Measurements from ENCODE around the gene CCDC27.
A peak's percentile ranks its signal among the peaks of the same experiment; 100 is the strongest.

The CCDC27 gene

DNA sequence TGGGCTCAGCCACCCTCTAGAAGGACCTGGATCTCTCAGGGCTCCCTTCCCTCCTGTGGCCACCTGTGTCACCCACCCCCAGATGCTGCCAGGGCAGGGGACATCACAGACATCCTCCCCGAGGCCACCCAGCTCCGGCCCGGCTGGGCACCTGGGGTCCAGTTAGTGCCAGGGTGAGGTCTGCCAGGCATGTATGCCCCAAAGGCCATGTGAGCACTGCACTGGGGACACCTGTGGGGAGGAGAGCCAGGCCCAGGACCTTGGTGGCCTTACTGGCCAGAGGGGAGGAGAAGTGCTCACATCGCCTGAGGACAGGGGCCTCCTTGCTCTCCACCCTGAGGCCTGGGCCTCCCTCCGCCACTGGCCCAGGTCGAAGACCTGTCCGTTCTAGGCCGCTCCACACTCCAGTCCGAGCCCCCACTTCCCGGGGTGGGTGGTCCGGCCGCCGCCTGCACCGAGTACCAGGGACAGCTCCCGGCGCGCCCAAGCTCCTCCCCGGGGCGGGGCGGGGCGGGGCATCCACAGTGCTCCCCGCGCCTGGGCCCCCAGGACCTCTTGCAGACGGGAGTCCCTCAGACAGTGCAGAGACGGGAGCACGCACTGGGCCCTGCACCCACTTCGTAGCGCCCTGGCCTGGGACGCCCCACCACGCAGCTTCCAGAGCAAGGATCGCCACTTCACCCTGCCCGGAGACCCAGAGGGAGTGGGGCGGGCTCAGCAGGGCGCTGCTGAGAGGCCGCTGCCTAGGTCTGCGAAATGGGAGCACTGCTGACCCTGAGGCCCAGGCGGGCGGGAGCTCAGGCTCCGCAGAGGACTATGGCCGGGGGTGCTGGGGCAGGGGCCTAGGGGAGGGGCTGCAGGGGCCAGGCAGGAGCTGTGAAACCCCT, 34.3 kb upstream of the CCDC27 start:
- no peak for DNase-seq (ENCODE audit: extremely low read depth in 1 of 2, low read depth in 1 of 2)

DNA sequence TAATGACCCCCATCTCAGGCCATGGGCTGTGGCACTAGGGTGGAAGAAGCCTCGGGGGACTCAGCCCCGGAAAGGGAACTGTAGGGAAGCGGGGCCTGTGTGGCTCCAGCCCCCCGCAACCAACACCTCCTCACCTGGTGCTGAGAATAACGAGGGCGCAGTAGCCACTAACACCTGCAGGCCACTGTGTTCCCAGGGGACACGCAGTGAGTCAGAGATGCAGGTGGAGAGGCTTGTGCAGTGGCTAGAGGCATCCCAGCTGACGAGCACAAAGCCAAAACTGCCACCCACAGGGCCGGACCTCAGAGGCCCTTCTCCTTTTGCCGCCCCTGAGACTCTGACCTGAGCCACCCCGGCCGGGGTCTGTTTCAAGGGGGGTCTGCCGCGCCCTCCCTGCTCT, 33.5 kb upstream of the CCDC27 start:
- no peak for DNase-seq (ENCODE audit: extremely low read depth in 1 of 2, low read depth in 1 of 2)

DNA sequence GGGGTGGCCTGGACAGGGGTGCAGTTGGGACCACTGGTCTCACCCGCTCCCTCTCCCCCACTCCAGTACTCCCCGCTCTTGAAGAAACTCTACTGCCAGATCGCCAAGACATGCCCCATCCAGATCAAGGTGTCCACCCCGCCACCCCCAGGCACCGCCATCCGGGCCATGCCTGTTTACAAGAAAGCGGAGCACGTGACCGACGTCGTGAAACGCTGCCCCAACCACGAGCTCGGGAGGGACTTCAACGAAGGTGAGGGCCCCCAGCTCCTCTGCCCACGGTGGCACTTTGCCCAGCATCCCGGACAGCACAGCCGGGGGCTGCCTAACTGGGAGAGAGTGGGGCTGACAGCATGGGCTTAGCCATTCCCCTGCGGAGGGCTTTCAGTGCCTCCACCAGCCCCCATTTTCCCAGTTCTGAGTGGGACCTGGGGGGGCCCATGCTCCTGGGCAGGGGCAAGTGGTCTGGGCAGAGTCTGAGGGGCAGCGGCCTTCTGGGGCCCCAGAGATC, 30.2 kb upstream of the CCDC27 start:
- no peak for DNase-seq (ENCODE audit: extremely low read depth in 1 of 2, low read depth in 1 of 2)

DNA sequence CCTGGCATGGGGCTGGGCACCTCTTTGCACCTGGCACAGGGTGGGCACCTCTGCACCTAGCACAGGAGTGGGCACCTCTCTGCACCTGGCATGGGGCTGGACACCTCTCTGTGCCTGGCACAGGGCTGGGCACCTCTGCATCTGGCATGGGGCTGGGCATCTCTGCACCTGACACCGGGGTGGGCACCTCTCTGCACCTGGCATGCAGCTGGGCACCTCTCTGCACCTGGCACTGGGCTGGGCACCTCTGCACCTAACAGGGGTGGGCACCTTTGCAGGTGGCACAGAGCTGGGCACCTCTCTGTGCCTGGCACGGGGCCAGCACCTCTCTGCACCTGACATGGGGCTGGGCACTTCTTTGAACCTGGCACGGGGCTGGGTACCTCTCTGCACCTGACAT, 29.4 kb upstream of the CCDC27 start:
- no peak for DNase-seq (ENCODE audit: extremely low read depth in 1 of 2, low read depth in 1 of 2)

DNA sequence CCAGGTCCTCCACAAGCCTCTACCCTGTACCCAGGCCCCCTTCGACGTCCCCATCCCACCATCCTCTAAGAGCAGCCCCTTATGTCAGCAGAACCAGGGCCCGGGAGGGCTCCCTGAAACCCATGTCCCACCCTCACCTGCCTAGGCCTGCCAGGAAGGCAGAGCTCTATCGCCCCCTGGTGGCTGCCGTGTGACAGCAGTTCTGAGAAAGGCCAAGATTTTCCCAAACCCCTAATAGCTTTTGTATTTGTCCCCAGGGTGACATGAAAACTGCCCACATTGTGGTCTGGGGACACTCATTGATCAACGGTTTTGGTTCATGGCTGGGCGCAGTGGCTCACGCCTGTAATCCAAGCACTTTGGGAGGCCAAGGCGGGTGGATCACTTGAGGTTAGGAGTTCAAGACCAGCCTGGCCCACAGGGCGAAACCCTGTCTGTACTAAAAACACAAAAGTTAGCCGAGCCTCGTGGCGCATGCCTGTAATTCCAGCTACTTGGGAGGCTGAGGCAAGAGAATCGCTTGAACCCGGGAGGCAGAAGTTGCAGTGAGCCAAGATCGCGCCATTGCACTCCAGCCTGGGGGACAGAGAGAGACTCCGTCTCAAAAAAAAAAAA, 27.7 kb upstream of the CCDC27 start:
- peak; percentile 29 to 54 for DNase-seq (ENCODE audit: extremely low read depth in 1 of 2, low read depth in 1 of 2)

DNA sequence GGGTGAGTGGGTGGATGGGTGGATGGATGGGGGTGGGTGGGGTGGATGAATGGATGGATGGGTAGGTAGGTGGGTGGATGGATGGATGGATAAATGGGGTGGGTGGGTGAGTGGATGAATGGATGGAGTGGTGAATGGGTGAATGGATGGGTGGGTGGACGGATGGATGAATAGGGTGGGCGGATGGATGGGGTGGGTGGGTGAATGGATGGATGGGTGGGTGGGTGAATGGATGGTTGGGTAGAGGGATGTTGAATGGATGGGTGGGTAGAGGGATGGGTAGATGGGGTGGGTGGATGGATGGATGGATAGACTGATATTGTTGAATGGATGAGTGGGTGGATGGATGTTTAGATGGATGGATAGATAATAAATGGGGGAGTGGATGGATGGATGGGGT, 26.9 kb upstream of the CCDC27 start:
- DNase-seq (ENCODE audit: extremely low read depth in 1 of 2, low read depth in 1 of 2) = no peak

DNA sequence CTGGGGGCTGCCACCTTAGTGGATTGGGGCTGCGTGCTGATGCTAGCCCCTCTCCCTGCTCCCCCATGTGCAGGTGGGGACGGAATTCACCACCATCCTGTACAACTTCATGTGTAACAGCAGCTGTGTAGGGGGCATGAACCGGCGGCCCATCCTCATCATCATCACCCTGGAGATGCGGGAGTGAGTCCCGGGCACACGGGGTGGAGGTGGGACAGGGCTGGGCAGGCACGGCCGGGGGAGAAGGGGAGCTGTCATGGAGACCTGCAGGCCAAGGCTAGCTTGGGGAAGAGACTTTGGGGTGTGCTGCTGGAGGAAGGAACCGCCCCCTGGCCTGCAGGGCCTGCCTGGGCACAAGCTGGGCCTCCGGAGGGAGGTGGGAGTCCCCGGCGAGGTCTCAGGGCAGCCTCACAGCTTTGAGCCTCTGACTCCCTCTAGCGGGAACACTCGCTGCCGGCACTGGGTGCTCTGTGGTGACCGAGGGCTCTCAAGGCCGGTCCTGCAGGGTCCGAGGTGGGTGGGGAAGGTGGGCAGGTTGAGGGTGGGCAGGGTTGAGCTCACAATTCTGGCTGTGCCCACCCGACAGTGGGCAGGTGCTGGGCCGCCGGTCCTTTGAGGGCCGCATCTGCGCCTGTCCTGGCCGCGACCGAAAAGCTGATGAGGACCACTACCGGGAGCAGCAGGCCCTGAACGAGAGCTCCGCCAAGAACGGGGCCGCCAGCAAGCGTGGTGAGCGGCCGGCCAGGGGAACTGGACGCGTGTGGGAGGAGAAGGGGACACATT, 25.0 kb upstream of the CCDC27 start:
- no peak for DNase-seq (ENCODE audit: extremely low read depth in 1 of 2, low read depth in 1 of 2)

DNA sequence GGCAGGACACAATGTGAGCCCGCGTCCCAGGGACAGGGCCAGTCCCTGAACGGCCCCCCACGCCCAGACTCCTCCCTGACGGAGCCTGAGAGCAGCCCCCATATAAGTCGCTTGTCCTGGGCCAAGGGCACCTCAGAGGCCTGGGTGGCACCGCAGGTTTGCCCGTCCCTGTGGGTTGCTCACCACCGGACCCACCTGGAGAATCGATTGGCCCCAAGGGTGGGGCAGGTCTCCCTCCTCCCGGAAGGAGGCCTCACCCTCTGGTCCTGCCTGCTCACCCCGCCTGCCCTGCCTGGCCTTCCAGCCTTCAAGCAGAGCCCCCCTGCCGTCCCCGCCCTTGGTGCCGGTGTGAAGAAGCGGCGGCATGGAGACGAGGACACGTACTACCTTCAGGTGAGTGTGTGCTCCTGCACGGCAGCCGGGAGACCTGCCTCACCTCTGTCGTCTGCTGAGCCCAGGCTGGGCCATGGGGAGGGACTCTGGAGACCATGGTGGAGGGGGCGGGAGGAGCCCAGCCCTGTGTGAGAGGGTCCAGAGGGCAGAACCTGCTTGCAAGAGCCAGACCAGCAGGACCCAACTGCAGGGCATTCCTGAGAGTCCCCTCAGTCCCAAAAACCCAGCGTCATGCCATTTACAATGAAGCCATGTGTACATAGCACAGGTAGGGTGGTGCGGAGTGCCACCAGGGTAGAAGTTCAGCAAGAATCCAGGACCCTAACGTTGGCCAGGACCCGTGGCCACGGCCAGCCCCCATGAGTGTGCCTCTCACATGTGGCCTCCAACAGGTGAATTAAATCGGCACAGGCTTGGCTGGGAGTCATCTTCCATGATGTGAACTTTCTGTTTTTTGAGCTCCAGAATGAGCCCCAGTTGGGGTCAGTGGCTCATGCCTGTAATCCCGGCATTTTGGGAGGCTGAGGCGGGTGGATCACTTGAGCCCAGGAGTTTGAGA, 24.1 kb upstream of the CCDC27 start:
- DNase-seq (ENCODE audit: extremely low read depth in 1 of 2, low read depth in 1 of 2) = no peak

DNA sequence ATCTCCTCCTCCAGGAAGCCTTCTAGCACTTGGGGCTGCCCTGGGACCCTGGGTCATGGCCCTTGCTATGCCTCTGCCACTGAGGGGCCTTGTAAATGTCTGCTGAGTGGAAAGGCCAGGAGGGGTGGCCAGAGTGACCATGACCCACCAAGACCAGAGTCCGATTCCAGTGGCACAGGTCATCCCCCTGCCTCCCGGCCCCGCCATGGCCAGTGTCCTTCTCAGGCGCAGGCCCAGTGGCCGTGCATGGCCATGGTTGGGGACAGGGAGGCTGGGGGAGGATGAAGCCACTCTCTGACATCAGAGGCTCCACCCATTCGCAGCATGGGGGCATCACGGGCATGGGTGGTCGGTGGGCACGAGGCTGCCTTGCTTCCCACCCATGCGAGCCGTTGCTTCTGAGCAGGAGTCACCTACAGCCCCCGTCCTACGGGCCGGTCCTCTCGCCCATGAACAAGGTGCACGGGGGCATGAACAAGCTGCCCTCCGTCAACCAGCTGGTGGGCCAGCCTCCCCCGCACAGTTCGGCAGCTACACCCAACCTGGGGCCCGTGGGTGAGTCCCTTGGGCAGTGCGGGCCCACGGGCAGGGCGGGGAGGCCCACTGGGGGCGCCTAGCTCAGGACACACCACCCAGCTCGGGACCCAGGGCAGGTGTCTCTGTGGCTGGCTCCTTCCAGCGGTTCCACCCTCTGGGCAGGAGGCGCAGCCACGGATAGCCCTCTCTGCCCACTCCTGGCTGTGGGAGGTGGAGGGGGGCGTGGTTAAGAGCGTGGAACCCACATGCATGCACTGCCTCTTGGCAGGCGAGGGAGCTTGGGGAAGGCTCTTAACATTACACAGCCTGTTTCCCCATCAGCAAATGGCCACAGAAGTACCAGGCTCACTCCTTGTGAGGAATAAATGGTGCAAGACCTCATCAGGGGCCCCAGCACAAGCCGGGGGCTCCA, 22.4 kb upstream of the CCDC27 start:
- no peak for DNase-seq (ENCODE audit: extremely low read depth in 1 of 2, low read depth in 1 of 2)

DNA sequence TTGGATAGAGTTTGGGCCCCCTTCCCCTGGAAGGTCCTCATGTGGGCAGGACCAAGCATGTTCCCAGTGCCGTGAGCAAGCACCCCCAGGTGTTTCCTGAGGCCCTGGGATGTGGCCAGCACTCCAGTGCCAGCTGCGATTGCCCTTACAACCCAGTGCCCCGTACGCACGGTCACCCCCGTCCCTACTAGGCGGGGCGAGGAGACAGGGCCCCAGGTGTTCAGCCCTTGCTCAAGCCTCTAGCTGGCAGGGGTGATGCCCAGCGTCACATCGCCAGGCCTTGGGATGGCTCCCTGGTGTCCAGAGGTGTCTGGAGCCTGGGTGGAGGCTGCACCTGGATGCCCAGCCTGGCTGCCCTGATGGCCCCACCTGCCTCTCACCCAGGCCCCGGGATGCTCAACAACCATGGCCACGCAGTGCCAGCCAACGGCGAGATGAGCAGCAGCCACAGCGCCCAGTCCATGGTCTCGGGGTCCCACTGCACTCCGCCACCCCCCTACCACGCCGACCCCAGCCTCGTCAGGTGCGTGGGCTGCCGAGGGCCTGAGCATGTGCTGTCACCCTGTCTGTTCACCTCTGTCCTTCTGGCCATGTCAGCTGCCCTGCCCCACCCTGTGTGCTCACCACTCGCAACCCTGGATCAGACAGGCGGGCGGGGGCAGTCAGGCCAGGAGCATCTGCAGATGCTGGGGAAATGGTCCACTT, 21.6 kb upstream of the CCDC27 start:
- DNase-seq (ENCODE audit: extremely low read depth in 1 of 2, low read depth in 1 of 2) = no peak

DNA sequence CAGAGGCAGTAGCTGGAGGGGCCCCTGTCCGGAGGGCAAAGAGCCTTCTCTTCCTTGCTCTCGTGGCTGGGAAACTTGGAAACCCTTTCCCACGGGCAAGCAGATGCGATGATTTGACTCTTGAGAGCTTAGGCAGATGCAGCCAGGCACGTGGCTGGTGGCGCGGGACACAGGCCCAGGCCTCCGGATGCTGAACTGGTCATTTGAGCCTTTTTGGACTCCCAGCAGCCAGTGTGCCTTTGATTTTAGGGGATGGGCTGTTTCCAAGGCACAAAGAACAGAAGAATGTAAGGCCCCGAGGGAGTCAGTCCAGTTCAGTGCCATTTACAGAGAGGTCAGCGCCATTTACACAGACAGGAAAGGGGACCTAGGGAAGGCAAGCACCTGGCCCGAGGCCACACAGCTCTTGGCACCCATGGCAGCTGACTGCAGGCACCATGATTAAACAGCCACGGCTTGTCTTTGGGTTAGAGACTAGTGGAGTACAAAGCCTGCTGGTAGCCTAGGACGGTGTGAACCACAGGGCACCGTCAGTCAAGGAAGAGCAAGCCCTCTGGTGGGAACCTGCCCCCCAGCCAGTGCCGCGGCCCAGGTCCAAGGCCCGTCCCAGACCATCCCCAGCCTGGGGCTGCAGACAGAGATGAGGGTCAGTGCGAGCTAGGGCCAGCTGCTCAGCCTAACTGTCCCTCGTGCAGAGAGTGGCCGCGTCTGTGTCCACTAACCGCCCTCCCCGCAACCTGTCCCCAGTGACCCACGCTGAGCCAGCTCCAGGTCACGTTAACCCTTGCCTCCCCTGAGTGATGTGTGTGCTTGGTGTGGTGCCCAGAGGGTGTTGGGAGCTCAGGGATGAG, 20.4 kb upstream of the CCDC27 start:
- DNase-seq (ENCODE audit: extremely low read depth in 1 of 2, low read depth in 1 of 2) = no peak

DNA sequence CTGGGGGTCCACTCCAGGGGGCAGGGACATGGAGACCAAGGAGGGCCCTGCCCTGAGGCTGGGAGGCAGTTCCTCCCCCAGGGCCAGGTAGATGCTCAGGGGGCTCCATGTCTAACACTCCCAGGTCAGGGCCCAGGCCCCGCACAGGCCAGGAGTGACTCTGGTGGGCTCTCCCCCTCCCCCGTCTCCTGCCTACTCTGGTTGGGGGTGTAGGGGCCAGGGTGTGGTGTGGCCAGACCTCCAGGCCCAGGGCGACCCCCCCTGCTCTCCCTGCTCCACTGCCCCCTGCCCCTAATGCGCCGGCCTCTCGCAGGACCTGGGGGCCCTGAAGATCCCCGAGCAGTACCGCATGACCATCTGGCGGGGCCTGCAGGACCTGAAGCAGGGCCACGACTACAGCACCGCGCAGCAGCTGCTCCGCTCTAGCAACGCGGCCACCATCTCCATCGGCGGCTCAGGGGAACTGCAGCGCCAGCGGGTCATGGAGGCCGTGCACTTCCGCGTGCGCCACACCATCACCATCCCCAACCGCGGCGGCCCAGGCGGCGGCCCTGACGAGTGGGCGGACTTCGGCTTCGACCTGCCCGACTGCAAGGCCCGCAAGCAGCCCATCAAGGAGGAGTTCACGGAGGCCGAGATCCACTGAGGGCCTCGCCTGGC, 19.7 kb upstream of the CCDC27 start:
- DNase-seq (ENCODE audit: extremely low read depth in 1 of 2, low read depth in 1 of 2) = no peak

DNA sequence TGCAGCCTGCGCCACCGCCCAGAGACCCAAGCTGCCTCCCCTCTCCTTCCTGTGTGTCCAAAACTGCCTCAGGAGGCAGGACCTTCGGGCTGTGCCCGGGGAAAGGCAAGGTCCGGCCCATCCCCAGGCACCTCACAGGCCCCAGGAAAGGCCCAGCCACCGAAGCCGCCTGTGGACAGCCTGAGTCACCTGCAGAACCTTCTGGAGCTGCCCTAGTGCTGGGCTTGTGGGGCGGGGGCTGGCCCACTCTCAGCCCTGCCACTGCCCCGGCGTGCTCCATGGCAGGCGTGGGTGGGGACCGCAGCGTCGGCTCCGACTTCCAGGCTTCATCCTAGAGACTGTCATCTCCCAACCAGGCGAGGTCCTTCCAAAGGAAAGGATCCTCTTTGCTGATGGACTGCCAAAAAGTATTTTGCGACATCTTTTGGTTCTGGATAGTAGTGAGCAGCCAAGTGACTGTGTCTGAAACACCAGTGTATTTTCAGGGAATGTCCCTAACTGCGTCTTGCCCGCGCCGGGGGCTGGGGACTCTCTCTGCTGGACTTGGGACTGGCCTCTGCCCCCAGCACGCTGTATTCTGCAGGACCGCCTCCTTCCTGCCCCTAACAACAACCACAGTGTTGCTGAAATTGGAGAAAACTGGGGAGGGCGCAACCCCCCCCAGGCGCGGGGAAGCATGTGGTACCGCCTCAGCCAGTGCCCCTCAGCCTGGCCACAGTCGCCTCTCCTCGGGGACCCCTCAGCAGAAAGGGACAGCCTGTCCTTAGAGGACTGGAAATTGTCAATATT, 19.0 kb upstream of the CCDC27 start:
- DNase-seq (ENCODE audit: extremely low read depth in 1 of 2, low read depth in 1 of 2) = no peak

DNA sequence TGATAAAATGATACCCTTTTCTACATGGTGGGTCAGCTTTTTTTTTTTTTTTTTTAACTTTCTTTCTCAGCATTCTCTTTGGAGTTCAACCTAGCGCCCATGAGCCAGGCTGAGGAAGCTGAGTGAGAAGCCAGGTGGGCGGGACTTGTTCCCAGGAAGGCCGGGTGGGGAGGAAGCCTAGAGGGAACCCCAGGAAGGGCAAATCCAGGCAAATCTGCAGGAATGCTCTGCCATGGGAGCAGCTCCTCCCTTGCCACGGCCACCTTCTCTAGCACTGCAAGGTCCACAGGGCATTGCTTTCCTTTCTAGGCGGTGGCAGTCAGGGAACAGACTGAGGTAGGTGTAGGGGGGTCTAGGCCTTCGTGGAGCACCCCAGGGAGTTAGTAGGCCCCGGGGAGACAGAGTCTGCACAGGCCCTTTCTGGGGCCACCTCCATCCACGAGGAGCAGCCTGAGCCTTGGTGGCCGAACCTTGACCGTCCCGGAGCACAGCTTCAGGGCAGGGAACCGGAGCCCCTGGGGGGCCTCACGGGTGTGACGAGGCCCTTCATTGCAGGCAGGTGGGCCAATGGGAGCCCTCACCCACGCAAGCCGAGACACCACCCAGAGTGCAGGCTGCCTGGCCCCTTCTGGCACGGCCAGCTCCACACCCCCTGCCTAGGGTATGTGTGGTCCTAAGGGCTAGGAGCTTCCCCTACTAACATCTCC, 18.2 kb upstream of the CCDC27 start:
- DNase-seq (ENCODE audit: extremely low read depth in 1 of 2, low read depth in 1 of 2) = no peak

DNA sequence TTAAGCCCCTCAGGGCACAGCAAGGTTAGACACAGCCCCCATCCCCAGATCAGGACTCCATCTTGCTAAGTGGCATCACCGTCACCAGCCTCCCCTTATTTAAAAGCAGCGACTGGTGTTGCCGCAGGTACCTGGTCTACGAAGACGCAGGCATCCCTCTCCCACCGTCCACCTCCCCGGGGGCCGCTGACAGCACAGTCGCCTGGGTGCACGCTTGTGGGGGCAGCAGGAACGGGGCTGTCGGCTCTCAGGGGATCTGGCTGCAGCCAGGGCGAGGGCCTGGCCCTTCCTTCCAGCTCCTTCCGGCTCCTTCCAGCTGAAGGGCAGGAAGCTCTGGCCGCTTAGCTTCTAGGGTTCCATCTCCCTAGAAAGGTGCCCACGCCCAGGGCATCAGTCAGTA, 17.6 kb upstream of the CCDC27 start:
- no peak for DNase-seq (ENCODE audit: extremely low read depth in 1 of 2, low read depth in 1 of 2)

Measured in stimulated activated CD8-positive, alpha-beta memory T cell treated with anti-CD3 and anti-CD28 coated beads, Interleukin-7, amount 100 ng/mL, for 48 hours (primary cell).